GM12891 (cell line): Measurements from ENCODE around the gene B3GNT5.

Source experiments
- PAX5 ChIP-seq: IDR thresholded peaks from 2 replicates; pipeline ENCODE4 v1.6.1; 2011; ENCODE audit warnings: low read length, moderate library complexity, mild to moderate bottlenecking; ENCODE audit not compliant: insufficient read depth, severe bottlenecking
- POLR2A ChIP-seq: IDR thresholded peaks from 2 replicates; pipeline ENCODE4 v1.6.1; 2011; ENCODE audit warnings: low read depth, low read length, control low read depth
- POLR2AphosphoS5 ChIP-seq: IDR thresholded peaks from 2 replicates; pipeline ENCODE4 v1.6.1; 2011; ENCODE audit warnings: low read depth, low read length, control low read depth
- SPI1 ChIP-seq: IDR thresholded peaks from 2 replicates; pipeline ENCODE4 v1.6.1; 2011; ENCODE audit warnings: low read depth, low read length, control low read depth

DNA sequence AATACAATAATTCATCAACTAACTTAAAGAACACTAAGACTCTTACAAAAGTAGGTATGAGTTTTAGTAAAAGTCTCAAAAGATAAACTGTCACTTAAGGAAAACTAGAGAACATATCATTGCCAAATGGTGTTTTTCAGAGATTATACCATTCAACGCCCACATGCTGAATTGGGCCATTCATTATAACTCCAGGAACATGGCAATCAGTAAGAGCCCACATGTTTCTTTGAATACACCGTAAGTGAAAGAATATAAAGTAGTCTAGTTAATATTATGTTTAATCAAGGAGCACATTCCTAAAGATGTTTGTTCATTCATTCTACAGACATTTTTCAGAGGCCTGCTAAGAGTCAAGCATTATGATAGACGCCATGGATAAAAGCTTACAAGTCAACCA is 22.9 kb downstream of the B3GNT5 start:
- TF ChIP-seq POLR2A (no peak), POLR2AphosphoS5 (no peak), PAX5 (no peak), SPI1 (no peak)
